Eye (tissue), 1 donor: Measurements from ENCODE around the gene CTH.
"Not testable (repeated sequence)": the region's sequence is repeated elsewhere in the genome, so short reads cannot be mapped to it uniquely, and the experiment has no call there.

Source experiments
- DNase-seq: peaks from one replicate; pipeline ENCODE4 v3.0.0-alpha.2; 2015

Gene CTH

GRCh38 chr1:70411360-70411844 lies 334 bp downstream of the CTH start:
- DNase-seq = no peak

- DNase-seq = no peak
These were observed 4.8 kb downstream of the CTH start for GRCh38 chr1:70415882-70416281.

DNA sequence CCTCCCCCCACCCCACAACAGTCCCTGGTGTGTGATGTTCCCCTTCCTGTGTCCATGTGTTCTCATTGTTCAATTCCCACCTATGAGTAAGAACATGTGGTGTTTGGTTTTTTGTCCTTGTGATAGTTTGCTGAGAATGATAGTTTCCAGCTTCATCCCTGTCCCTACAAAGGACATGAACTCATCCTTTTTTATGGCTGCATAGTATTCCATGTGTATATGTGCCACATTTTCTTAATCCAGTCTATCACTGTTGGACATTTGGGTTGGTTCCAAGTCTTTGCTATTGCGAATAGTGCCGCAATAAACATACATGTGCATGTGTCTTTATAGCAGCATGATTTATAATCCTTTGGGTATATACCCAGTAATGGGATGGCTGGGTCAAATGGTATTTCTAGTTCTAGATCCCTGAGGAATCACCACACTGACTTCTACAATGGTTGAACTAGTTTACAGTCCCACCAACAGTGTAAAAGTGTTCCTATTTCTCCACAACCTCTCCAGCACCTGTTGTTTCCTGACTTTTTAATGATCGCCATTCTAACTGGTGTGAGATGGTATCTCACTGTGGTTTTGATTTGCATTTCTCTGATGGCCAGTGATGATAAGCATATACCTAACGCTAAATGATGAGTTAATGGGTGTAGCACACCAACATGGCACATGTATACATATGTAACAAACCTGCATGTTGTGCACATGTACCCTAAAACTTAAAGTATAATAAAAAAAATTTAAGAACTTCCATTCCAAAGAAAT lies 8.1 kb downstream of the CTH start:
- not testable (repeated sequence) for DNase-seq

DNA sequence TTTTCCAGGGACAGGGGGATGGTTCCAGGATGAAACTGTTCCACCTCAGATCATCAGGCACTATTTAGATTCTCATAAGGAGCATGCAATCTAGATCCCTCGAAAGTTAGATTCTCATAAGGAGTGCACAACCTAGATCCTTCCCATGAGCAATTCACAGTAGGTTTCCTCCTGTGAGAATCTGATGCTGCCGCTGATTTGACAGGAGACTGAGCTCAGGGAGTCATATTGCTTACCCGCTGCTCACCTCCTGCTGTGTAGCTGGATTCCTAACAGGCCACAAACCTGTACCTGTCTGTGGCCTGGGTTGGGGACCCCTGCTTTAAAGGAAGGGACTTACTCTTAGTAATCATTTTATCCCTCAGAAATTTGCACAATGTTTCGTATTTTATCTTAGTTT lies 9.3 kb downstream of the CTH start:
- DNase-seq = no peak

- DNase-seq = no peak
These were observed 15.4 kb downstream of the CTH start for GRCh38 chr1:70426154-70427131.

- DNase-seq = no peak
These were observed 16.9 kb downstream of the CTH start for GRCh38 chr1:70427976-70428375.

- no peak for DNase-seq
These were observed 18.2 kb downstream of the CTH start for GRCh38 chr1:70429219-70429618.

- DNase-seq = no peak
These were observed 18.7 kb downstream of the CTH start for GRCh38 chr1:70429757-70430156.

GRCh38 chr1:70431317-70431716 lies 20.2 kb downstream of the CTH start:
- no peak for DNase-seq

DNA sequence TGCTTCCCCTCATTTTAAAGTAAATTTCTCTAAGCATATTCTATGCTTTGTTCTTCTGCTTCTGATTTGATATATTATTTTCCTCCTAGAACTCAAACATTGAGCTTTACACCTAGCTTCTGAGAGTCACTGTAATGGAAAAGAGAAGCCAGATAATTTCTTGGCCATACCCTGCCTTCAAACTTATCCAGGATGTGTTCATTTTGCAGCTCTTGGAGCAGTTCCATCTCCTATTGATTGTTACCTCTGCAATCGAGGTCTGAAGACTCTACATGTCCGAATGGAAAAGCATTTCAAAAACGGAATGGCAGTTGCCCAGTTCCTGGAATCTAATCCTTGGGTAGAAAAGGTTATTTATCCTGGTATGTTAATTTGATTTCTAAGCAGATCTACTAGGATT lies 20.8 kb downstream of the CTH start:
- DNase-seq = no peak

DNA sequence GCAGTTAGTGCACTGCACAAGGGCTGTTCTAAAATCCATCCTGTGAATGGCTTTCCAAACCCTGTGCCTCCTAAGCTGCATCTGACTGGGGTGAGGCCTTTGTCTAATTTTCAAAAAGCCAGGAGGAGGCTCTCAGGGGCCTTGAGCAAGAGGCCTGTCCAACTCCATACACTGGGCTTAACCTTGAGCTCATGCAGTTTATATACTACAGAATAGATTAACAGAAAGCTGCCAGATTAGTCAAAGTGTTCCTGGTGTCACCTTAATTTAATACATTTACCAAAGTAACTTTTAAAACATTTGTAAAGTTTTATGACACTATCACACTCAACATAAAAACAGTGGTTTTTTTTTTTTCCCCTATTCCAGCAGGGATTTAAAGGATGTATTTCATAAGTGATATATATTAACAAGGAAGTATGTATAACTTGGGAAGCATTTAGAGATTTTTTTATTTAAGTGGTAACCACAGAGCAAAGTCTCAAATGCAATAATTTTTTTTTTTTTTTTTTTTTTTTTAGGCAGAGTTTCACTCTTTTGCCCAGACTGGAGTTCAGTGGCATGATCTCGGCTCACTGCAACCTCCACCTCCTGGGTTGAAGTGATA lies 23.3 kb downstream of the CTH start:
- DNase-seq = no peak

GRCh38 chr1:70436622-70437251 lies 25.7 kb downstream of the CTH start:
- peak; percentile 19 for DNase-seq

- no peak for DNase-seq
These were observed 27.5 kb downstream of the CTH start for GRCh38 chr1:70438529-70438928.

DNA sequence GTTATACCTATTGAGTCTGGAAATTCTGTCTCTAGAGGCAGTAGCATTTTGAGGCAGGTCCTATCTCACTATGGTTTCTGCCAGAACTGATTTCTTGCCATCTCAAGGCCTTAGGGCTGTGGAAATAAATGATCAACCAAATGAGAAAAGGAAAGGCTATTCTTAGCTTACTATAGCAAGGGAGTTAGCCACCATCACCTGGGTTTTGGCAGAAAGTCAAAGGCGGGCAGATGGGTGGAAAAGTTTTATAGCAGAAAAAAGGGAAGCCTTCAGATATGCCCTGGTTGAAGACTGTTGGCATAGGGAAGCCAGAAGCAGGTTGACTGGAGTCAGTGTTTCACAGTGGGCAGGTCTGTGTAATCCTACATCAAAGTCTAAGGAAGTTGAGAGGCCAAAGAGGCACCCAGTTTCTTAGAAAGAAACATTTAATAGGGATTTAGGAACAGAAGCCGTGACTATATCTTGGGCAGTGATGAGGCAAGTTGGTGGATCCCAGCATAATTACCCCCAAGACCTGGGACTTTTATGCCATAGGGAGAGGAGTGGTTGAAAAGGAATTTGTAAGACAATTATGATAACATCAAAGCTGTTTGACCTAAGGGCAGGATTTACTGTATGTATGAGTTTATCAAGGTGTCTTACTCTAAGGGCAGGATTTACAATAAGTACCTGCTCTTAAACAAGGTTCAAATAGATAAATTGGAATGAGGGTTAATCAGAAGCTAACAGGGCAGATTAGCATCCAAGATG lies 29.7 kb downstream of the CTH start:
- no peak for DNase-seq

GRCh38 chr1:70441392-70442035 lies 30.4 kb downstream of the CTH start:
- DNase-seq = no peak

- DNase-seq = no peak
These were observed 31.4 kb downstream of the CTH start for GRCh38 chr1:70442490-70442889.

GRCh38 chr1:70443739-70444138 lies 32.7 kb downstream of the CTH start:
- no peak for DNase-seq

- no peak for DNase-seq
These were observed 38.0 kb downstream of the CTH start for GRCh38 chr1:70449049-70449448.

- DNase-seq = not testable (repeated sequence)
These were observed 41.3 kb downstream of the CTH start for GRCh38 chr1:70452164-70452939.

- DNase-seq = no peak
These were observed 44.2 kb downstream of the CTH start for GRCh38 chr1:70455291-70455690.

DNA sequence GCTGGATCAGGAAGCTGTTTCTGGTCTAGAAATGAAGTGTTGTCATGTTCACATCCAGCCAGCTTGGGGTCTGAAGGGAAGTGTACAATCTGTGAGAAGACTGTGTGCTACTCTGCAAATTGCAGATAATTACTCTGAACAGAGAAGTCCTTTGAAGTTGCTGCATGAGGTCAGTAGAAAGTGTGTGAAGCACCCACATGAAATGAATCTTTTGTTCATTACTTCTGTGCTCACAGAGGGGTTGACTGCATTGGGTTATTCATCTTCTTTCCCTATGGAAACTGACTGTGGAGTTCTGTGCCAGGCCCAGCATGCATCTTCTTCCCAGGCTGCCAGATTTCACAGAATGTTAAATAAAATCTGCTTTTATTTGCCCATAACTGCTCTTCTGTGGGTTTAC lies 47.1 kb downstream of the CTH start:
- no peak for DNase-seq
